ENCODE results near the gene ROS1.
A peak's percentile ranks its signal among the peaks of the same experiment; 100 is the strongest.

ROS1 gene

GRCh38 chr6:117354671-117355070, 71.1 kb downstream of the ROS1 start:
- FAIRE-seq (no peak), DNase-seq (ENCODE audit: insufficient read length, low spot score) (no peak)
- TF ChIP-seq CTCF (IDR thresholded peaks at IDR 0.05; ENCODE audit: insufficient read depth, missing control alignments) = no peak

GRCh38 chr6:117352466-117353081, 73.2 kb downstream of the ROS1 start:
- peak; percentile 10 for TF ChIP-seq CTCF (IDR thresholded peaks at IDR 0.05; ENCODE audit: insufficient read depth, missing control alignments)
- FAIRE-seq (no peak), DNase-seq (ENCODE audit: insufficient read length, low spot score) (no peak)

- no peak for FAIRE-seq
- TF ChIP-seq CTCF (IDR thresholded peaks at IDR 0.05; ENCODE audit: insufficient read depth, missing control alignments) = no peak
Observed at GRCh38 chr6:117351521-117351920, 74.2 kb downstream of the ROS1 start.

GRCh38 chr6:117346142-117346930, 79.4 kb downstream of the ROS1 start:
- DNase-seq (ENCODE audit: insufficient read length, low spot score) = no peak
- peak; percentile 59 for TF ChIP-seq CTCF (IDR thresholded peaks at IDR 0.05; ENCODE audit: insufficient read depth, missing control alignments)
- no peak for FAIRE-seq

More at GRCh38 chr6:117351521-117351920, 74.2 kb downstream of the ROS1 start:
- no peak for DNase-seq (ENCODE audit: insufficient read length, low spot score)

- no peak for DNase-seq (ENCODE audit: insufficient read length, low spot score)
- no peak for FAIRE-seq
- TF ChIP-seq CTCF (IDR thresholded peaks at IDR 0.05; ENCODE audit: insufficient read depth, missing control alignments) = no peak
Observed at GRCh38 chr6:117345292-117345610, 80.5 kb downstream of the ROS1 start.

GRCh38 chr6:117344444-117345291, 81.1 kb downstream of the ROS1 start:
- no peak for TF ChIP-seq CTCF (IDR thresholded peaks at IDR 0.05; ENCODE audit: insufficient read depth, missing control alignments)
- FAIRE-seq (no peak), DNase-seq (ENCODE audit: insufficient read length, low spot score) (no peak)
